Bronchial epithelial cell (primary cell): ENCODE results near the gene CMYA5. TPM values are rescaled to one million over a fixed set of nuclear protein-coding genes. Genes with fewer than 3 reads are reported as not detected.

Experiments
- DNase-seq: peaks from one replicate; pipeline ENCODE4 v3.0.0-alpha.2; 2010; ENCODE audit warnings: low read depth
- FAIRE-seq: peaks from 2 replicates; lab custom pipeline; 2011; peaks lifted over from hg19 to GRCh38; lab: Jason Lieb, UNC
- H3K27me3 ChIP-seq: 2 replicates; pipeline ENCODE4 v1.5.1; 2011; ENCODE audit warnings: low read length; ENCODE audit not compliant: control insufficient read depth, insufficient read depth
- H3K36me3 ChIP-seq: 2 replicates; pipeline ENCODE4 v1.5.1; 2011; ENCODE audit warnings: low read length; ENCODE audit not compliant: control insufficient read depth, insufficient read depth
- H3K4me3 ChIP-seq: 2 replicates; pipeline ENCODE4 v1.5.1; 2011; ENCODE audit warnings: mild to moderate bottlenecking, low read depth, low read length, control low read depth
- total RNA-seq: library from RNA; depleted of rRNA; stranded (reverse); fragments of >200 nt; gene quantifications from 2 replicates; pipeline ENCODE4 v1.2.1, GENCODE V29; 2014
- TF ChIP-seq, protein P1 (sequence below): IDR thresholded peaks from 2 replicates; pipeline ENCODE4 v1.5.1; 2011; ENCODE audit warnings: mild to moderate bottlenecking, moderate library complexity, low read length, control low read depth, inconsistent platforms; ENCODE audit not compliant: insufficient read depth, severe bottlenecking

Gene CMYA5
- total RNA-seq, 1 donor from 2014 or later, result 0.26 TPM

DNA sequence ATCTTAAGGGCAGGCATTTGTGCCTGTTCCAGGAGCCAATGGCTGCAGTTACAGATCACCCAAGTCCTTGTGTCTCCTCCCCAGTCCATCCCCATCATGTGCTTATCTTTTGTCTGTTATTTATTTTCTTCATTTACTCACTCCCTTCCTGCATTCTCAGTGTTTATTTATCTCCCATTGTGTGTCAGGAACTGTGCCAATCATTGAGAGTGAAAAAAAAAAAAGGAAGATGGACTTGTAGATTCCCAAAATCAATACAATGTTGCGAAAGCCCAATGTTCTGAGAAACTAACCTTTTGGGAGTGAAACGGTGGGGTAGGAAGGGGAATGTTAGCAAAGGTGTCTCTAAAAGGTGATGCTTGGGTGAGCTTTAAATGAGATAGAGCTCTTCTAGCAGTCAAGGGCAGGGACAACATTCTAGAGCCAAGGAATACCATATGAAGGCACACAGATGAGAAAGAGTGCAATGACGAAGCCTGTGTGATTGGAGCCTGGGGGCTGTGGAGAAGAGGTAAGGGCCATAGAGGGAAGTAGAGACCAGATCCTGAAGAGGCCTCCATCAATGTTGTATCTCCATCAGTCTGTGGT is 53.0 kb downstream of the CMYA5 start:
- FAIRE-seq (no peak), DNase-seq (no peak)
- Histone ChIP-seq H3K27me3 (no peaks in the 10 kb centered on the region), H3K4me3 (no peak overlapping the region), H3K36me3 (no peaks in the 10 kb centered on the region)
- TF ChIP-seq, protein P1, sequence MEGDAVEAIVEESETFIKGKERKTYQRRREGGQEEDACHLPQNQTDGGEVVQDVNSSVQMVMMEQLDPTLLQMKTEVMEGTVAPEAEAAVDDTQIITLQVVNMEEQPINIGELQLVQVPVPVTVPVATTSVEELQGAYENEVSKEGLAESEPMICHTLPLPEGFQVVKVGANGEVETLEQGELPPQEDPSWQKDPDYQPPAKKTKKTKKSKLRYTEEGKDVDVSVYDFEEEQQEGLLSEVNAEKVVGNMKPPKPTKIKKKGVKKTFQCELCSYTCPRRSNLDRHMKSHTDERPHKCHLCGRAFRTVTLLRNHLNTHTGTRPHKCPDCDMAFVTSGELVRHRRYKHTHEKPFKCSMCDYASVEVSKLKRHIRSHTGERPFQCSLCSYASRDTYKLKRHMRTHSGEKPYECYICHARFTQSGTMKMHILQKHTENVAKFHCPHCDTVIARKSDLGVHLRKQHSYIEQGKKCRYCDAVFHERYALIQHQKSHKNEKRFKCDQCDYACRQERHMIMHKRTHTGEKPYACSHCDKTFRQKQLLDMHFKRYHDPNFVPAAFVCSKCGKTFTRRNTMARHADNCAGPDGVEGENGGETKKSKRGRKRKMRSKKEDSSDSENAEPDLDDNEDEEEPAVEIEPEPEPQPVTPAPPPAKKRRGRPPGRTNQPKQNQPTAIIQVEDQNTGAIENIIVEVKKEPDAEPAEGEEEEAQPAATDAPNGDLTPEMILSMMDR, result no peak

DNA sequence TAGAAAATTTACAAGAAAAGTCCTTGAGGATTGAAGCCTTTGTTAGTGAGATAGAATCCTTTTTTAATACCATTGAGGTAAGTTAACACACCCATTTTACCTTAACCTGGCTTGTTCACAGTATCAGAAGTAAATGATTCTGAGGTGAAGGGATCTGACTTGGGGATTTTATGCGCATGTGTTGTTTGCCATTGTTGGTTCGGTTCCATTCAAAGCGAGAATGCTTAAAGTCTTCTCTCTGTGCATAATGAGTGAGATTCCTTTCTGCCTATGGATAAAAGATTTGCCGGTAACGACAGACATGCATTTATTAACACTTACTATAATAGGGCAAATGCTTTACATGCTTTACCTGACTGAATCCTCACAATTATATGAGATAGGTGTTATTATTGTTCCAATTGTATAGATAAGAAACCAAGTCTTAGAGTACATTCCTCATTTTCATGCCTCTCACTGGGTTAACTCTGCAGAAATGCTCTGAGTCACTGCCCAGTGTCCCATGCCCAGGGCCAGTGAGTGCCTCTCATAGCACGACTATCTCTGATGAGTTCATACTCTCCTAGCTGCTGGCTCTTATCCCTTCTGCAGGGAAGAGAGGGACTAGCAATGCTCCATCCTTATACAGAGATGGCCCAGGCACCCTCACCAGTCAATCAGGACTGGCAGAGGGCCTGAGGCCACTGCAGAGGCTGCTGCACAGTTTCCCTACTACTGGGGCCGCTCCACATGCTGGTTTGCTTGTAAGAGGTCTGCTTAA is 54.4 kb downstream of the CMYA5 start:
- no peaks in the 10 kb centered on the region for H3K36me3 ChIP-seq
- H3K4me3 ChIP-seq, result no peak overlapping the region
- DNase-seq, result peak; percentile 16
- TF ChIP-seq, protein P1, result no peak
- FAIRE-seq, result peak; percentile 75
- no peaks in the 10 kb centered on the region for H3K27me3 ChIP-seq

DNA sequence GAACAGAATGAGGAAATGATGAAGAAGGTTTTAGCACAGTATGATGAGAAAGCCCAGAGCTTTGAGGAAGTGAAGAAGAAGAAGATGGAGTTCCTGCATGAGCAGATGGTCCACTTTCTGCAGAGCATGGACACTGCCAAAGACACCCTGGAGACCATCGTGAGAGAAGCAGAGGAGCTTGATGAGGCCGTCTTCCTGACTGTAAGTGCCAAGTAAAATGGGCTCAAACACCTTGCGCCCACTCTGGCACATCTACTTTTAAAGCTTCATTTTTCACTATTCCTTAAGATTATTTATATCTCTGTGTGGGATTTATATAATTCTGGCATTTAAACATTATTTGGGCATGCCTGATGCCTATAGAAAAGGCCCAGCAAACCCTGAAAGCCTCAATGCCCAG is 55.6 kb downstream of the CMYA5 start:
- Histone ChIP-seq H3K36me3 (no peaks in the 10 kb centered on the region), H3K4me3 (no peak overlapping the region), H3K27me3 (no peaks in the 10 kb centered on the region)
- FAIRE-seq (no peak), DNase-seq (no peak)
- TF ChIP-seq, protein P1, result no peak

DNA sequence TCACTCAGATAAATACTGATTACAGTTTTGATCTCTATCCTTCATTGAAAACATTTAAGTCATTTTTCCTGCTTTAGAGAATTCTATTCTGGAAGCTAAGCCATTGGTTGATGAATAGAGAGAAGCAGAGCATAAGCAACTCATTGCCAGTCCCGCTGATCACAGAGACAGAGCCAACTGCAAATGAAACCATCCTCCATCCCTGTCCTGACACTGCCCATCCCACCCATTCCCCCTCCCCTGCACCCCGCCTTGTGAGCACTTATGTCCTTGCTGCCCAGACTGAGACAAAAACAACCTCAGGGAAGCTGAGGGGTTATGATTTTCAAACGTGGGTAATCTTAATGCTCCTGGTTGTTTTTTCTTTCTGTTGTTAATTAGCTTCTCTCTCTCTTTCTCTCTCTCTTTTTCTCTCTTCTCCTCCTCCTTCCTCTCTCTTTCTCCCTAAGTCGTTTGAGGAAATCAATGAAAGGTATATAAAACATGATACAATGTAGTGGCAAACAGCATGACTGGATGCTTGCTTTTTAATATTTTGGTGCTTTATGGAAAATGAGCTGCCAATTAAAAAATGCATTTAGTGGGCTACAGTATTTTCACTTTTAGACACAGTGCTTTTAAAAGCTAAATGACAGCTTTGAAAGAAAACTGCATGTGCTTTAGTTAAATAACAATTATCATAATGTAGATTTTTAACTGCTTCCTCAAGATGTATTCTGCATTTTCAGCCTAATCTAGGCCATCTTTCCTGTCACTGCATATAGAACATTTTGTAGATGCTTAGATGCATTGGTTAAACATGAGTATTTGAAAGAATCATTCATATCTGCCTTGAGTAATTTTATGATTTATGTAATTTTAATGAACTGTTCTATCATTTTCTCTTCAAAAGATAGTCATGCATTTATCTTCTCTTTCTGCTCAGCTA is 57.3 kb downstream of the CMYA5 start:
- no peaks in the 10 kb centered on the region for H3K36me3 ChIP-seq
- FAIRE-seq, result no peak
- H3K4me3 ChIP-seq, result no peak overlapping the region
- TF ChIP-seq, protein P1, result no peak
- no peak for DNase-seq
- no peaks in the 10 kb centered on the region for H3K27me3 ChIP-seq

DNA sequence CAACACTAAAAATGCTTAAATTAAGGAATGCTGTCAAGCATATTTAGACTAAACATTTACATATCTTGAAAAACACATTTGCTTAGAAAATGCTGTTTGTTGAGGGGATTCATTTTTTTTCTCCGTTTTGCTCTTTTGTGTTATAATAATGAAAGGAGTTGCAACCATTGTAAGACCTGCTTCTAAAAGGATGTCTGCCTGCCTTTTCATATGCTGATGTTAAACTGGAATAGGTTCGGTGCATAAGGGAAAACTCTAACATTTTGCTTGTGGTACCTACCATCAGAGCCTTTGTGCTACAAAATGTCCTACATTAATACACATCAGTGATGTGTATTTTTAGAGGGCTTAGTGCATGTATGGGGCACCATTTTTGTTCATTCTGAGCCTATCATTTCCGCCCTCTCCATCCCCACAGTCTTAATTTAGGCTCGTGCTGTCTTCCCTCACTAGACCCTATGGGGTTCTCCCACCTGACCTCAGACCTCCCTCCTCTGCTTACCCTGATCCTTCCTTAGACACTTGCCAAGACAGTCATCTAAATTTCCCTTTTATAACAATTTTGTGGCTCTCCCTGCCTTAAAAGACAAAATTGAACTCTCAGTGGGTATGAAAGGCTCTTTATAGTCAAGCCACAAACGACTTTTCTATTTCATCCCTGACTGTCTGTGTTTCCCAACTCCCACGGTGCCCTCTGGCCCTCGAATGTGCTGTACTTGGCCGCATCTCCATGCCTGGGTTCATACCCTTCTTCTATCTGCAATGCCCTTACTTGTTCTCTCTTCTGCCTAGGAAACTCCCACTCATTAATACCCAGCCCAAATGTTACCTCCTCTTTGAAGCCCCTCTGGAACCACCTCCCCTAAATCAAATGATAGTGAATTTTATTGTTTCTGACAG is 61.2 kb downstream of the CMYA5 start:
- FAIRE-seq, result no peak

More for the DNA sequence above, 61.2 kb downstream of the CMYA5 start:
- H3K36me3 ChIP-seq, result no peaks in the 10 kb centered on the region
- TF ChIP-seq, protein P1, result no peak
- H3K27me3 ChIP-seq, result no peaks in the 10 kb centered on the region
- no peak for DNase-seq
- H3K4me3 ChIP-seq, result no peak overlapping the region
